ENCODE results near the gene FAM98B.

The FAM98B gene

GRCh38 chr15:38509152-38509551, 55.2 kb downstream of the FAM98B start:
- DNase-seq, result no peak

- no peak for DNase-seq
These were observed 59.0 kb downstream of the FAM98B start for GRCh38 chr15:38512901-38513300.

DNA sequence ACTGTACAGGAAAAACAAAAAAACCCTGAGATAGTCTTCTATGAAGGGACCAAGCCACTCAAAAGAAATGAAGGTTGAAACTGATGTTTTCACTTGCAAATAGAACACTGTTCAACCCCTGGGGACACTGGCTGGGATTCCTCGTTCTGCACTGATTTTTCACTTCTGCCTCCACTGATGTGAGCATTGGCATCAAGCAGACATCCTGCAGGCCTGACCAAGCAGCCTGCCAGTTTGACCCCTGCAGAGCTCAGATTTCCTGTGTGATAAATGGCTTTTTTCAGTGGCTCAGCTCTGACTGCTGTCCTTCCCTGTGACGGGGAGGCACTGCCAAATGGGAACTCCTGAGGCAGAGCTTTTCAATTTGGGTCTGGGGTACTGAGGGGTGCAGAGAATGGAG, 60.7 kb downstream of the FAM98B start:
- DNase-seq, result no peak

- no peak for DNase-seq
These were observed 62.7 kb downstream of the FAM98B start for GRCh38 chr15:38516626-38517025.

DNA sequence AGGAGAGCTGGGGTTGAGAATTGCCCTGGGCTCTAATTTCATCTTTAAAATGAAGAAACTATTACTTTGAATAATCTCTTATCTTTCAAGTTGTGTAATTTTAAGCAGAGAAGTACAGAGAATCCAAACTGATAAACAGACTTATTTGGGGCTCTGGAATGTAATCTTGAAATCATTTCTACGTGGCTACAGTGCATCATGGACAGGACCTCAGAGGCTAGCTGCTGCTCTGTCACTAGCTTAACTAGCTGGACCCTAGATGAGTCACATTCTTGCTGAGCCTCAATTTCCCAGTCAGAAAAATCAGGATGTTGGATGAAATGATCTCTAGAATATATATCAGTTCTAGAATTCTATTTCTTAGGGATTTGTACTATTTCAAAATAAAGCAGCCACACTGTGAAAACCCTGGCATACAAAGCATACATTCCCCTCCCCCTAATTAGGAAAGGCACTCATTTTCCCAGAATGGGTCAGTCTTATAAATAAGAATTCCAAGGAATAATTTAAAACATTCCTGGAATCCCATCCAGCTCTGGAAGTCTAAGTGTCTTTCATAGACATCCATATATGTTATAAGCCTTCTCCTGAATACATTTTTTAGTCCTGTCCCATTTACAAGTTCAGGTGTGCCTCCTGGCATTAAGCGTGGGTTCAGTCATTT, 63.5 kb downstream of the FAM98B start:
- DNase-seq, result no peak

- DNase-seq, result no peak
These were observed 64.2 kb downstream of the FAM98B start for GRCh38 chr15:38518084-38518483.

- no peak for DNase-seq
These were observed 66.1 kb downstream of the FAM98B start for GRCh38 chr15:38520035-38520434.

- no peak for DNase-seq
These were observed 67.4 kb downstream of the FAM98B start for GRCh38 chr15:38521316-38521715.

DNA sequence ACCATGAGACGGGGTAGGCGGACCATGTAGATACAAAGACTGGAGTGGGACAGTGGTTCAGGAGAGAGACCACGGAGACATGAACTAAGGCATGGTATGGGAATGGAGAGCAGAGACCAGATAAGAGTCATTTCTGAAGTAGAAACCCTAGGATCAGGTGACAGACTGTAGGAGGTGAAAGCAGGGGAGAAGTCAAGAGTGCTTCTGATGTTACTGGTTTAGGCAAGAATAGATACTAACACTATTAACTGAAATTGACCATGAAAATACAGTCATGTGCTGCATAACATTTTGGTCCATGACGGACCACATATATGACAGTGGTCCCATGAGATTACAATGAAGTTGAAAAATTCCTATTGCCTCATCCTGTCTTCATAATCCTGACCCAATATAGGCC, 69.0 kb downstream of the FAM98B start:
- no peak for DNase-seq

DNA sequence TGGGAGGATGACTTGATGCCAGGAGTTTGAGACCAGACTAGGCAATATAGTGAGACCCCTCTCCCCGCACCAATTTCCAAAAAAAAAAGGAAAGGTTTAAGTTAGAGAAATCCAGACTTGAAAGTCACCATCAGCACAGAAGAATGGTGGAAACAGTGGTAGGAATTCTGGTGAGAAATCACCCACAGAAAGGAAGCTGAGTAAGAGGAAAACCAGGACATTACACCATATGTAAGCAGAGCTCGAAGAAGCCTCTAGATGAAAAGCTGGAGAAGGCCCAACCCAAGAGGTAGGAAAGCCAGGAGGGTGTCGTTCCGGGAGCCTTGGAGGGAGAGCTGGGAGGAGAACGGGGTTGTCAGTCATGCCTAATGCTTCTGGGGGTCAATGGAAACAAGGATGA, 70.2 kb downstream of the FAM98B start:
- DNase-seq, result no peak

- DNase-seq, result no peak
These were observed 71.6 kb downstream of the FAM98B start for GRCh38 chr15:38525489-38525888.

- DNase-seq, result no peak
These were observed 72.2 kb downstream of the FAM98B start for GRCh38 chr15:38526158-38526557.

GRCh38 chr15:38528294-38528693, 74.4 kb downstream of the FAM98B start:
- no peak for DNase-seq

DNA sequence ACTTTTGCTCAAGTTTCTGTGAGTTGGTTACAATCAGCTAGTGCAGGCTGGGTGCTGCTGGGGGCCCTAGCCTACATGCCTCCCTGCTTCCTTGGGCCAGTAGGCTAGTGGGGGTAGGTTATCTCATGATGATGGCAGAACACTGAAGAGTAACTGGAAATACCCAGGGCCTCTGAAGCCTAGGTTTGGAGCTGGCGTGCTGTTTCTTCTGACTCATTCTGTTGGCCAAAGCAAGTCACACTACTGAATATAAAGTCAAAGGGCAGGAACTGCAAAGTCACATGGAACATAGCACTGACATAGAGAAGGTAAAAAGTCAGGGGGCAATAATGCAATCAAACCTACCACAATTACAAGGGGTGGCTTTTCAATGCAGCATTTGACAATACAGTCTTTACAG, 76.2 kb downstream of the FAM98B start:
- no peak for DNase-seq

DNA sequence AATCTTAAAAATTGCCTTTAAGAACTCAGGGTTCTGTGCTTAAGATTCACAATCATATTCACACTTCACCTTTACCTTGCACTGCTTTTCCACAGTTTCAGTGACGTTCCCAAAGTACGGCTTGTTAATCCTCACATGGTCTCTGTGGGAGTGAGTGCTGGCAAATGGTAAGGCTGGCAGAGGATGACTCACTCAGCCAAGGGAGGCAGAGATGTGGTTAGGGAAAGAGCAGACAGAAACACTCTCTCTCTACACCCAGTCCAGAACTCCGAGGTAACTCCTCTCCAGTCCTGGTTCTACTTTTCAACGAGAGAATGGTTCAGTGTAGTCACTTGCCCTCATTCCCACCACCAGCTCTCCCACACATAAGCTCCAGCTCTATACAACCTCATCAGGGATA, 77.6 kb downstream of the FAM98B start:
- DNase-seq, result no peak

DNA sequence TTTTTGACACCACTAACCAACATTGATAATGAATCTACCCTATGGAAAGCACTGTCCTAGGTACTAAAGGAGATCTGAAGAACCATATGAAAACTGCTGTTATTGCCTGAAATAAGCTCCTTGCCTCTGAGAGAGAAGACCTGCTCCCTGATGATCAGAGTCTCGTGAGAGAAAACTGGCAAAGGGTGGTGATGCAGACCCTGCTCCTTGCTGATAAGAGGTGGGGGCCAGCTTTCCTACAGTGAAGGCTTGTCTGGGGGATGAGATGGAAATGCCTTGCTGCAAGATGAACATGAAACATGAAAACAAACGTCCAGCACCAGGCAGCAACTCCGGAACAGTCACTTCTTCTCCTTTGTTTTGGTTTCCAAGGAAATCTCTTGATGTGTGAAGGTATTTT, 78.8 kb downstream of the FAM98B start:
- DNase-seq, result no peak

DNA sequence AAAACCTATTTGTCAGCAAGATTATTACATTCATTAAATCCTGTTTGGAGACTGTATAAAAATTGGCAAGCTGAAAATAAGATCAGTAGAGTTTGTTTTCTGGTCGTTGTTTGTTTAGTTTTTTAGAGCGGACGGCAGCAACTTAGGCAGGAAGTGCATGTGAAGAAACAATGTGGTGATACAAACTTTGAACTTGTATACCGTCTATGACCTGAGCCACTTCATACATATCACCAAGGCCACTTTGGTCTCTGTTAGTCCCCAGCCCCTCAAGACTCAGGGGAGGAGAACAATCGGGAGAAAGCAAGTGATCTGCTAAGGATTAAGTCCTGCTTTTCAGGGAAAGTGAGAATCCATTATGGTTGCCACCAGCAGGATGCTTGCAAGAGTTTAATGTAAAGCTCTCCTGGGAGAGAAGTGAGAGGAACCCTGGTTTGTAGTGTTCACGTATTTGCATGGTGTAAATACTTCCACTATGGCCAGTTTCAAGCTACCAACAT, 79.5 kb downstream of the FAM98B start:
- no peak for DNase-seq

DNA sequence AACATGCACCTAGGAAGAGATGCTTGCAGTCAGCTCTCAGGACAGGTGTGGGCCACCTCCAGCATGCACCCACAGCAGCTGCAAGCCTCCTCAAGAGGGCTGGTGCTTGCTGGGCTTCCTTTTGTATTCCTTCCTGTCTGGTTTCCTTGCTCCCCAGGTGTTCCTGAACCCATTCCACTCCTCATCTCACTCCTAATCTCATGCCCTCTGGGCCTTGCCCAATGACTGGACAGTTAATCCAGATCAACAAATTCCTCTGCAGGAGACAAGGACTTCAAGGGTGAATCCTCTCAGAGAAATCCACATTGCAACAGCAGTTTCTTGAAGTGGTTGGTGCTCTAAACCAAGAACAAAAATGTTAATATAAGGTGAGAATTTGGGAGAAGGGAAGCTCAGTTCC, 80.0 kb downstream of the FAM98B start:
- DNase-seq, result no peak

GRCh38 chr15:38534691-38535090, 80.8 kb downstream of the FAM98B start:
- DNase-seq, result no peak

- no peak for DNase-seq
These were observed 81.7 kb downstream of the FAM98B start for GRCh38 chr15:38535491-38536200.

DNA sequence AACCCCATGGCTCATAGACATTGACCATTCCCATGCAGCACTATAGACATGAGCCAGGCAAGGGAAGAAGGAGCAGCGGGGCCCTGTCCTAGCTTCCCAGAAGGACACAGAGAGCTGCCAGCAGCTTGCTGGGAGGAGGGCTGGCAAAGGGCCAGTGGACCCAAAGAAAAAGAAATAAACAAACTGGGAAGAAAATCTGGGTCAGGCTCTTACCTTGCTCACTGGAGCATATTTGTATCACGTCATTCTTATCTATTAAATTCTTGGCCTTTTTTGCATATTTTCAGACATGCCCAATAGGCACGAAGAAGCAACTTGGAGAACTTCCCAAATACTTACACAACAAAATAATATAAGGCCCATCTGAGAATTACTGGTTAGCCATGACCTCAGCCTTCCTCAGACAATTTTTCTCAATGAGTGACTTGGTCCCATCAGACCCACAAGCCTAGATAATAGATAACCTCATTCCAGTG, 82.3 kb downstream of the FAM98B start:
- peak; percentile 63 for DNase-seq
